T1000 (cell line): ENCODE data around the gene RPS14.

Source experiments
- DNase-seq: peaks from one replicate; lab custom pipeline; 2025; ENCODE audit warnings: mixed read lengths; lab: John Stamatoyannopoulos, UW

Gene RPS14

DNA sequence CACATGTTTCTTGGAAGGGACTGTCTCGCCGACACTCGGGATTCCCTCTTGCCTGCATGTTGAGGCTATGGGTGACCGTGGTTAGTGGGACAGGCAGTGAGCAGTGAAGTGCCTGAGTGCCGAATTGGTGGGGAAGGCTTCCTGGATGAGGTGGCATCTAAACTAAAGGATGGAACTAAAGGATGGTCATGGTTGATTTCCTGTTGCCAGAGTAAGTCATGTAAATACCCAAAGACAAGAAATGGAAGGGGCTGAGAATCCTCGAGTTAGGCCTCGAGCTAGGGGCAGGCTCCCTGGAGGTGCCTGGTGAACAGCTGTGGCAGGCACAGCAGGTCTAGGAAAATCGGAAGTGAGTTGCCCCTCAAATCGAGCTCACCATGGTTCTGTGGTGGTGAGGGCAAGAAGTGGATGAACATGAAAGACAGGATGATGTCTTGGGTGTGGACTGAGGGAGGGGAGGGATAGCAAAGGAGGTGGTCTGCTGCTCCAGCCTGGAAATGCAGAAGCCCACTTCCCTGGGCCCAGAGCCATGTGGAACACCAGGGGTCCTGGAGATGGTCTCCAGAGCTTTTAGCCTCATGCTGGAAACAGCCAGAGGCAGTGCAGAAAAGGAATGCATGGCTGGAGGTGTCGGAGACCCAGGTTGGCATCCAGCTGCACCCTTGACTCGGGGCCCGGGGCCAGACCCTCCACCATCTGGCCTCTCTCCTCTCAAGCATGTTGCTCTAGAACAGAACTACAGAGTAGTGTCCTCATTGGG, 49.0 kb downstream of the RPS14 start:
- DNase-seq: no peak

DNA sequence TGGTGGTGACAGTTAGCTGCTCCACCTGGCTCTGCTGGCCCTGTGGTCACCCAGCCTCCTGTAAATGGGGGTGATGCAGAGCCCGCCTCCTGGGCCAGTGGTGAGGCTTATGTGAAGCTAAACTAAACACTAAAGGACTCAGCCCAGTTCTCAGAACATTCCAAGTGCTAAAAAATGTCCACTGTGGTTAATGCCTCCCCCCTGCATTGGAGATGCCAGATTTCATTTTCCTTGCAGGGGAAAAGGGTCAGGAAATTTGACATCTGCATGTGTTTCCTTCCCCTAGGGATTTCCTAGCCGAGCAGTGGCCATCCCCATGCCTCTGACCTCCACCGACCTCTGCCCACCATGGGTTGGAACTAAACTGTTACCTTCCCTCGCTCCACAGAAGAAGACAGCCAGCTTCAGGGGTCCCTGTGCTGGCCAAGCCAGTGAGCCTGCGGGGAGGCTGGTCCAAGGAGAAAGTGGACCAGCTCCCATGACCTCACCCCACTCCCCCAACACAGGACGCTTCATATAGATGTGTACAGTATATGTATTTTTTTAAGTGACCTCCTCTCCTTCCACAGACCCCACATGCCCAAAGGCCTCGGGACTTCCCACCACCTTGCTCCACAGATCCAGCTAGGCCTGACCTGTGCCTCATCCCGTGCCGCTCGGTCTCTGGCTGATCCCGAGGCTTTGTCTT, 49.9 kb downstream of the RPS14 start:
- no peak for DNase-seq

- DNase-seq: no peak
Measured at GRCh38 chr5:150398722-150399523, 50.6 kb downstream of the RPS14 start.

GRCh38 chr5:150397782-150398721, 51.5 kb downstream of the RPS14 start:
- DNase-seq: no peak

DNA sequence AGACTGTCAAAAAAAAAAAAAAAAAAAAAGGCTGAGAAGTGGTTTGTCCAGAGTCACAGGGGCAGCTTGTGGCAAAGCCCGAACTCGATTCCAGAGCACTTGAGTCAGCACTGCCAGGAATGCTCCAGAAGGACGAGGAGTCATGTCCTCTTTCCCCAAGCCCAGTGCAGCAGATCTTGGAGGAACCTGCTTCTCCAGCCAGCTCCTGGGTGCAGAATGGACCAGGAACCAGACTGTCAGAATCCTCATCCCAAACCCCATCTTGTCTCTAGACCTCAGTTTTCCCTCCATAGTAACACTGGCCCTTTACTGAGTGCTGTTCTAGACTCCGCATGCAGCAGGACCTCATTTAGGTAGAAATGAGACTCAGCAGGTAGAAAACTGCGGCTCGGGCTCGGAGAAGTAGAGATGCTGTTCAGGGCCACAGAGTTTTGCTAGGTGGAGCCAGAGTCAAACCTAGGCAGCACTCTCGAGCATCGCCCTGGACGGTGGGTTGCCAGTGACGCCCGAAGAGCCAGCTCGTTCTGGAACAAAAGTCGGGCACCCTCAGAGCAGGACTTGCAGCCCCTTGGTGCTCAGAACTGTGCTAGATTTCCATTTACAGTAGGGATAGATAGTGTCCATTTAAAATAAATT, 52.3 kb downstream of the RPS14 start:
- no peak for DNase-seq

DNA sequence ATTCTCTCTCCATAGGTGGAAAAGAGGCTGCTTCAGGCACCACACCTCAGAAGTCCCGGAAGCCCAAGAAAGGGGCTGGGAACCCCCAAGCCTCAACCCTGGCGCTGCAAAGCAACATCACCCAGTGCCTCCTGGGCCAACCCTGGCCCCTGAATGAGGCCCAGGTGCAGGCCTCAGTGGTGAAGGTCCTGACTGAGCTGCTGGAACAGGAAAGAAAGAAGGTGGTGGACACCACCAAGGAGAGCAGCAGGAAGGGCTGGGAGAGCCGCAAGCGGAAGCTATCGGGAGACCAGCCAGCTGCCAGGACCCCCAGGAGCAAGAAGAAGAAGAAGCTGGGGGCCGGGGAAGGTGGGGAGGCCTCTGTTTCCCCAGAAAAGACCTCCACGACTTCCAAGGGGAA, 53.3 kb downstream of the RPS14 start:
- no peak for DNase-seq

DNA sequence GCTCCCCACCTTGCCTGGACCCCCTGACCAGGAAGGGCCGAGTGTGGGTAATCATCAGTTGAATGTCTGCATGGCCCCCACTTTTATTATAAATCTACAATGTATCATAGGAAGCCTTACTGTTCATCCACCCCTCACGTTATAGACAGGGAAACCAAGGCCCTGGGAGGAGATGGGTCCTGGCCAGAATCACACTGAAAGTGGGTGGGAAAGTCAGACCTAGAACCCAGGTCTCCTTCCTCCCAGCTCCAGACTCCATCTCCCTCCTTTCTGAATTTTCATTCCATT, 53.9 kb downstream of the RPS14 start:
- no peak for DNase-seq

- no peak for DNase-seq
Measured at GRCh38 chr5:150394912-150395687, 54.4 kb downstream of the RPS14 start.

- peak; percentile 59 for DNase-seq
Measured at GRCh38 chr5:150394131-150394530, 55.4 kb downstream of the RPS14 start.

GRCh38 chr5:150393096-150393645, 56.4 kb downstream of the RPS14 start:
- DNase-seq: no peak

DNA sequence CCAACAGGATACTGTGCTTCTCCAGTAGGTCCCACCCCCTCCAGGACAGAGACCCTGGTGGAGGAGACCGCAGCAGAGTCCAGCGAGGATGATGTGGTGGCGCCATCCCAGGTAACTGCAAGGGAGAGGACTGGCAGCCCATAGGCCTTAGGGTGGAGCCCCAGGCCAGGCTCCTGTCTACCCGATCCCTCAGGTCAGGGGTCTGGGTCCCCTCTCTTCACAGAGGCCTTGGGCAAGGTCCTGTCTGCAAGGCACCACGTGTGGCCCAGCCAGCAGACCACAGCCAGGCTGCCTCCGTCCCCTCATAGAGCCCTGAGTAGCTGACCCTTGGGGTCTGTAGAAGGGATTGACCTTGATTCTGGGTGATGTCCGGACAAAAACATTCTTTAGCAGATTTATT, 56.9 kb downstream of the RPS14 start:
- DNase-seq: no peak
